Medulla oblongata (tissue), 1 donor: ENCODE results near the gene WDR70.
A peak's percentile ranks its signal among the peaks of the same experiment; 100 is the strongest.
"Not testable (repeated sequence)": the region's sequence is repeated elsewhere in the genome, so short reads cannot be mapped to it uniquely, and the experiment has no call there.

Experiments
- DNase-seq: peaks from one replicate; pipeline ENCODE4 v3.0.0-alpha.2; 2015; ENCODE audit errors: extremely low spot score

The WDR70 gene

GRCh38 chr5:37379100-37379628 lies at the start of gene WDR70:
Gene WDR70 (plus strand): TSS chr5:37379318. CDS start chr5:37379368, 50 bp downstream.
- DNase-seq, result peak; percentile 92

GRCh38 chr5:37334754-37335153 lies 44.4 kb upstream of the WDR70 start:
- DNase-seq, result not testable (repeated sequence)

- not testable (repeated sequence) for DNase-seq
Observed at GRCh38 chr5:37342741-37343140, 36.4 kb upstream of the WDR70 start.

- DNase-seq, result no peak
Observed at GRCh38 chr5:37355161-37355560, 24.0 kb upstream of the WDR70 start.

- DNase-seq, result no peak
Observed at GRCh38 chr5:37370550-37370863, 8.6 kb upstream of the WDR70 start.

- DNase-seq, result peak; percentile 97
Observed at GRCh38 chr5:37370864-37371726, 8.0 kb upstream of the WDR70 start, which contains the start of gene NUP155. Gene NUP155 (minus strand): TSS chr5:37371106. CDS start chr5:37370977, 129 bp downstream.

- no peak for DNase-seq
Observed at GRCh38 chr5:37375091-37375490, 4.0 kb upstream of the WDR70 start.

GRCh38 chr5:37378066-37378465 lies 1.1 kb upstream of the WDR70 start:
- DNase-seq, result not testable (repeated sequence)

GRCh38 chr5:37391591-37391990 lies 12.5 kb downstream of the WDR70 start:
- peak; percentile 53 for DNase-seq

- DNase-seq, result no peak
Observed at GRCh38 chr5:37396352-37396751, 17.2 kb downstream of the WDR70 start.

GRCh38 chr5:37400501-37400900 lies 21.4 kb downstream of the WDR70 start:
- DNase-seq, result no peak

- DNase-seq, result no peak
Observed at GRCh38 chr5:37412515-37412914, 33.4 kb downstream of the WDR70 start.

GRCh38 chr5:37415456-37415855 lies 36.3 kb downstream of the WDR70 start:
- not testable (repeated sequence) for DNase-seq

- DNase-seq, result no peak
Observed at GRCh38 chr5:37417347-37417746, 38.2 kb downstream of the WDR70 start.

GRCh38 chr5:37424441-37424840 lies 45.3 kb downstream of the WDR70 start:
- DNase-seq, result no peak

- no peak for DNase-seq
Observed at GRCh38 chr5:37428044-37428443, 48.9 kb downstream of the WDR70 start.

GRCh38 chr5:37435261-37435660 lies 56.1 kb downstream of the WDR70 start:
- DNase-seq, result no peak

- no peak for DNase-seq
Observed at GRCh38 chr5:37436146-37436934, 57.2 kb downstream of the WDR70 start.

GRCh38 chr5:37437711-37438110 lies 58.6 kb downstream of the WDR70 start:
- no peak for DNase-seq

GRCh38 chr5:37445783-37446182 lies 66.7 kb downstream of the WDR70 start:
- DNase-seq, result not testable (repeated sequence)

- no peak for DNase-seq
Observed at GRCh38 chr5:37448941-37449340, 69.8 kb downstream of the WDR70 start.

- not testable (repeated sequence) for DNase-seq
Observed at GRCh38 chr5:37451991-37452390, 72.9 kb downstream of the WDR70 start.
